Left forelimb (tissue), 1 donor: Measurements from ENCODE around the gene FBXW8.

Experiments
- DNase-seq: peaks from one replicate; pipeline ENCODE4 v3.0.0-alpha.2; 2018; ENCODE audit warnings: low spot score

FBXW8 gene

GRCh38 chr12:117076410-117077372, 165.9 kb downstream of the FBXW8 start:
- DNase-seq: no peak

GRCh38 chr12:117079487-117079886, 168.7 kb downstream of the FBXW8 start:
- no peak for DNase-seq

- DNase-seq: no peak
These were observed 170.0 kb downstream of the FBXW8 start for GRCh38 chr12:117080661-117081144.
